A673 (cell line): ENCODE results near the gene MRM1.

Experiments
- EZH2 ChIP-seq: fragments of 200-600 bp; sonication (generic); IDR thresholded peaks from 2 replicates; pipeline ENCODE4 v1.6.1; 2017; ENCODE audit warnings: borderline replicate concordance, low read depth, mild to moderate bottlenecking, mixed read lengths, antibody characterized with exemption, low read length; ENCODE audit not compliant: poor library complexity, severe bottlenecking
- TF ChIP-seq, protein P1 (sequence below): fragments of 300-800, 200-600 bp; sonication (generic); conservative IDR thresholded peaks from 2 replicates; pipeline ENCODE4 v1.5.1; 2017; ENCODE audit warnings: low read depth, mild to moderate bottlenecking, antibody characterized with exemption, low read length, moderate library complexity, mixed read lengths

DNA sequence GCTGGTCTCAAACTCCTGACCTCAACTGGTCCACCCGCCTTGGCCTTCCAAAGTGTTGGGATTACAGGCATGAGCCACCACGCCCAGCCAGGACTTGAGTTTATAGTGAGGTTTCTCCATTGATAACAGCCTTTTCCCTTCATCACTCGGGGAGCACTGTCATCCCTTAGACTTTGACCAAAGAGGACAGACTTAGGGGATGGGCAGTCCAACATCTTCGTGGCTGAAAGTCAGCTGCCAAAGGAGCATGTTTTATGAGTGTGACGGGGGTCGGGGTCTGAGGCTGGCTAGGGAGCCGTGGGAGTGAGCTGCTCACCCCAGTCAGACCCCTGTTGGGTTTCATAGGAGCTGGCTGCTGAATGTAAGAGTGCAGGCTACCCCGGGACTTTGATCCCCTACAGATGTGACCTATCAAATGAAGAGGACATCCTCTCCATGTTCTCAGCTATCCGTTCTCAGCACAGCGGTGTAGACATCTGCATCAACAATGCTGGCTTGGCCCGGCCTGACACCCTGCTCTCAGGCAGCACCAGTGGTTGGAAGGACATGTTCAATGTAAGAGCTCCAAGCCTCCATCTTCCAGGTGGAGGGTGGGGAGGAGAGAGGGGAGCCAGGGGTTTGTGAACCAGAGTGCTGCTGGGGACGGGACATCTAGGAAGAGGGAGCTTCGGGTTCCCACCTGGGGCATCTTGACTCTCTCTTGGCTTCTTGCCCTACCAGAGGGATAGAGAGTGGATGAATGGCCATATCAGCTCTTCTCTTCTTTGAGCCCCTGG is 6.6 kb upstream of the MRM1 start:
- TF ChIP-seq, protein P1, sequence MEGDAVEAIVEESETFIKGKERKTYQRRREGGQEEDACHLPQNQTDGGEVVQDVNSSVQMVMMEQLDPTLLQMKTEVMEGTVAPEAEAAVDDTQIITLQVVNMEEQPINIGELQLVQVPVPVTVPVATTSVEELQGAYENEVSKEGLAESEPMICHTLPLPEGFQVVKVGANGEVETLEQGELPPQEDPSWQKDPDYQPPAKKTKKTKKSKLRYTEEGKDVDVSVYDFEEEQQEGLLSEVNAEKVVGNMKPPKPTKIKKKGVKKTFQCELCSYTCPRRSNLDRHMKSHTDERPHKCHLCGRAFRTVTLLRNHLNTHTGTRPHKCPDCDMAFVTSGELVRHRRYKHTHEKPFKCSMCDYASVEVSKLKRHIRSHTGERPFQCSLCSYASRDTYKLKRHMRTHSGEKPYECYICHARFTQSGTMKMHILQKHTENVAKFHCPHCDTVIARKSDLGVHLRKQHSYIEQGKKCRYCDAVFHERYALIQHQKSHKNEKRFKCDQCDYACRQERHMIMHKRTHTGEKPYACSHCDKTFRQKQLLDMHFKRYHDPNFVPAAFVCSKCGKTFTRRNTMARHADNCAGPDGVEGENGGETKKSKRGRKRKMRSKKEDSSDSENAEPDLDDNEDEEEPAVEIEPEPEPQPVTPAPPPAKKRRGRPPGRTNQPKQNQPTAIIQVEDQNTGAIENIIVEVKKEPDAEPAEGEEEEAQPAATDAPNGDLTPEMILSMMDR = no peak
- TF ChIP-seq EZH2 = no peak
